Neural cell (in vitro differentiated cells): Measurements from ENCODE around the gene HMSD. TPM values are rescaled to one million over a fixed set of nuclear protein-coding genes. Genes with fewer than 3 reads are reported as not detected.

ENCODE experiments used
- H2AFZ ChIP-seq: fragments of 200-600, 300-800 bp; sonication (generic), shearing (Covaris generic); 2 replicates; pipeline ENCODE4 v1.6.0; 2014; ENCODE audit warnings: low read depth, mild to moderate bottlenecking, antibody characterized with exemption, low read length, moderate library complexity
- H3F3A ChIP-seq: fragments of 200-600 bp; shearing (Covaris generic); 2 replicates; pipeline ENCODE4 v1.6.1; 2016; ENCODE audit warnings: mild to moderate bottlenecking, moderate library complexity, mixed read lengths, antibody characterized with exemption, low read length; ENCODE audit not compliant: insufficient read depth, poor library complexity, severe bottlenecking
- H3K27ac ChIP-seq: fragments of 200-600, 300-800 bp; sonication (generic), shearing (Covaris generic); 2 replicates; pipeline ENCODE4 v1.5.1; 2014; ENCODE audit warnings: mild to moderate bottlenecking, low read length, moderate library complexity
- H3K27me3 ChIP-seq: fragments of 300-800, 200-600 bp; sonication (generic), shearing (Covaris generic); 2 replicates; pipeline ENCODE4 v1.6.0; 2014; ENCODE audit warnings: mild to moderate bottlenecking, low read depth, low read length, moderate library complexity; ENCODE audit not compliant: insufficient read depth
- H3K36me3 ChIP-seq: fragments of 300-800, 200-600 bp; sonication (generic), shearing (Covaris generic); 2 replicates; pipeline ENCODE4 v1.5.1; 2014; ENCODE audit warnings: mild to moderate bottlenecking, antibody characterized with exemption, low read length, moderate library complexity; ENCODE audit not compliant: insufficient read depth
- H3K4me2 ChIP-seq: fragments of 300-800, 200-600 bp; sonication (generic), shearing (Covaris generic); 2 replicates; pipeline ENCODE4 v1.6.0; 2014; ENCODE audit warnings: mild to moderate bottlenecking, low read length
- H3K4me3 ChIP-seq: fragments of 300-800, 200-600 bp; sonication (generic), shearing (Covaris generic); 2 replicates; pipeline ENCODE4 v1.5.1; 2014; ENCODE audit warnings: mild to moderate bottlenecking, low read length, moderate library complexity
- H3K79me2 ChIP-seq: fragments of 200-600 bp; shearing (Covaris generic); replicated peaks from 2 replicates; pipeline ENCODE4 v1.6.0; 2014; ENCODE audit warnings: mild to moderate bottlenecking, low read length, moderate library complexity; ENCODE audit not compliant: insufficient read depth
- H3K9ac ChIP-seq: fragments of 300-800, 200-600 bp; sonication (generic), shearing (Covaris generic); 2 replicates; pipeline ENCODE4 v1.6.1; 2016; ENCODE audit warnings: mild to moderate bottlenecking, low read length, mixed read lengths
- H3K9me2 ChIP-seq: fragments of 200-600 bp; shearing (Covaris generic); 2 replicates; pipeline ENCODE4 v1.6.1; 2016; ENCODE audit warnings: mild to moderate bottlenecking, low read length, mixed read lengths; ENCODE audit not compliant: insufficient read depth
- H3K9me3 ChIP-seq: fragments of 200-600, 300-800 bp; sonication (generic), shearing (Covaris generic); 2 replicates; pipeline ENCODE4 v1.6.1; 2016; ENCODE audit warnings: mild to moderate bottlenecking, mixed run types, low read length, moderate library complexity, mixed read lengths
- H4K20me1 ChIP-seq: fragments of 200-600 bp; shearing (Covaris generic); 2 replicates; pipeline ENCODE4 v1.6.1; 2016; ENCODE audit warnings: mild to moderate bottlenecking, mixed run types; ENCODE audit not compliant: insufficient read depth
- EP300 ChIP-seq: fragments of 450-650 bp; conservative IDR thresholded peaks from 2 replicates; pipeline ENCODE4 v1.6.1; 2014; ENCODE audit warnings: antibody characterized with exemption, mild to moderate bottlenecking, moderate library complexity; ENCODE audit not compliant: poor library complexity, severe bottlenecking
- EZH2 ChIP-seq: fragments of 200-600, 300-800 bp; shearing (Covaris generic), sonication (generic); IDR thresholded peaks from 2 replicates; pipeline ENCODE4 v1.6.1; 2014; ENCODE audit warnings: antibody characterized with exemption, low read length, borderline replicate concordance, mild to moderate bottlenecking; ENCODE audit not compliant: insufficient read depth, poor library complexity, severe bottlenecking
- MXI1 ChIP-seq: fragments of 450-650 bp; conservative IDR thresholded peaks from 2 replicates; pipeline ENCODE4 v1.6.1; 2014; ENCODE audit warnings: antibody characterized with exemption, mild to moderate bottlenecking; ENCODE audit not compliant: poor library complexity, severe bottlenecking
- POLR2AphosphoS5 ChIP-seq: IDR thresholded peaks from 2 replicates; pipeline ENCODE4 v1.6.1; 2012
- RAD21 ChIP-seq: fragments of 450-650 bp; conservative IDR thresholded peaks from 2 replicates; pipeline ENCODE4 v1.6.1; 2014; ENCODE audit warnings: antibody characterized with exemption, mild to moderate bottlenecking, moderate library complexity
- SMC3 ChIP-seq: fragments of 450-650 bp; conservative IDR thresholded peaks from 2 replicates; pipeline ENCODE4 v1.6.1; 2014; ENCODE audit warnings: antibody characterized with exemption, mild to moderate bottlenecking, moderate library complexity; ENCODE audit not compliant: poor library complexity
- TAF1 ChIP-seq: IDR thresholded peaks from 2 replicates; pipeline ENCODE4 v1.6.1; 2012; ENCODE audit warnings: low read depth
- polyA plus RNA-seq: library from polyadenylated mRNA; depleted of rRNA; stranded (reverse); fragments of >200 nt; gene quantifications from 2 replicates; pipeline ENCODE4 v1.2.3, GENCODE V29; 2014
- TF ChIP-seq, protein P1 (sequence below): IDR thresholded peaks from 2 replicates; pipeline ENCODE4 v1.6.1; 2012; ENCODE audit warnings: borderline replicate concordance
- TF ChIP-seq, protein P2 (sequence below): fragments of 450-650 bp; IDR thresholded peaks from 2 replicates; pipeline ENCODE4 v1.5.1; 2014; ENCODE audit warnings: antibody characterized with exemption, mild to moderate bottlenecking, moderate library complexity; ENCODE audit not compliant: poor library complexity, severe bottlenecking

HMSD gene
- polyA plus RNA-seq, 1 donor from 2014 or later, result not detected

DNA sequence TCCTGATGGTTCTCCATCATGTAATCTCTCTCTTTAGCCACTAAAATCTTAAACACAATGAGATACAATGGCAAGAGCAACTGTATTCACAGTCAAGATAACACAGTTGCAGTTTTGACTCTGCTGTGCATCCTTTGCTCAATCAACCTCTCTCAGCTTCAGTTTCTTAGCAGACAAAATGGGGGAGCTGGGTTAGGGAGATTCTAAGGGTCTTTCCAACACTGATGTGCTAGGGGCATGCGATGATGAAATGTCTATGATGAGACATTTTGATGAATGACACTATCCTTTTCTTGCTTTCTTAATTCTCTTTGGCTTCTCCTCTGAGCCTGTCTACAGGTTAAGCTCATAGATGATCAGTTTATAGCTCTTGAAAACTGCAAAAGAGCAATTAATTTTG, 40.2 kb upstream of the HMSD start:
- Histone ChIP-seq H3K36me3 (no peaks in the 10 kb centered on the region), H3K27ac (no peak overlapping the region), H3K9me2 (no peaks in the 10 kb centered on the region), H3K9ac (no peak overlapping the region), H2AFZ (no peak overlapping the region), H3K27me3 (no peaks in the 10 kb centered on the region), H4K20me1 (no peaks in the 10 kb centered on the region), H3K4me2 (no peak overlapping the region), H3K4me3 (no peak overlapping the region), H3K79me2 (no peaks in the 10 kb centered on the region), H3F3A (no peaks in the 10 kb centered on the region), H3K9me3 (no peaks in the 10 kb centered on the region)
- no peak for TF ChIP-seq POLR2AphosphoS5
- TF ChIP-seq SMC3, result no peak

DNA sequence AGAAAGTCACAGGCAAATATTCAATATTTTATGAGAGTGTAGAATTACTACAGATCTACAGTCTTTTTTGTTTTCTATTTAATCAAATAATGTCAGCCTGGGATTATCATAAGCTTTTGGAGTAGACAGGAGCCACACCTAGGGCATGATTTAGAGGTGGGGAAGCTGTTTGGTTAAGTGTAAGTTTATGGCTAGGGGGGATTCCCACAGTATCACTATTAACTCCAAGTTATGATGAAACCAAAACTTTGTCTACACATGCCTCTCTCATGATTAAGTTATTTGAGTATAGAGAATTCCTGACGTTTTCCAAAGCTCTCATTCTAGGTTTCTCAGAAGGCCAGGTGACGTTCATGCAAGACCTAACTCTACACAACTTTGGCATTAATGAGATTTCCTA, 39.2 kb upstream of the HMSD start:
- no peaks in the 10 kb centered on the region for H3K79me2 ChIP-seq
- no peak overlapping the region for H3K9ac ChIP-seq
- no peak overlapping the region for H3K4me3 ChIP-seq
- H4K20me1 ChIP-seq, result no peaks in the 10 kb centered on the region
- H2AFZ ChIP-seq, result no peak overlapping the region
- no peaks in the 10 kb centered on the region for H3F3A ChIP-seq
- no peak overlapping the region for H3K27ac ChIP-seq
- H3K9me3 ChIP-seq, result no peaks in the 10 kb centered on the region
- TF ChIP-seq SMC3 (no peak), RAD21 (no peak), POLR2AphosphoS5 (no peak), TAF1 (no peak), EZH2 (no peak), MXI1 (no peak), EP300 (no peak)
- TF ChIP-seq, protein P1, sequence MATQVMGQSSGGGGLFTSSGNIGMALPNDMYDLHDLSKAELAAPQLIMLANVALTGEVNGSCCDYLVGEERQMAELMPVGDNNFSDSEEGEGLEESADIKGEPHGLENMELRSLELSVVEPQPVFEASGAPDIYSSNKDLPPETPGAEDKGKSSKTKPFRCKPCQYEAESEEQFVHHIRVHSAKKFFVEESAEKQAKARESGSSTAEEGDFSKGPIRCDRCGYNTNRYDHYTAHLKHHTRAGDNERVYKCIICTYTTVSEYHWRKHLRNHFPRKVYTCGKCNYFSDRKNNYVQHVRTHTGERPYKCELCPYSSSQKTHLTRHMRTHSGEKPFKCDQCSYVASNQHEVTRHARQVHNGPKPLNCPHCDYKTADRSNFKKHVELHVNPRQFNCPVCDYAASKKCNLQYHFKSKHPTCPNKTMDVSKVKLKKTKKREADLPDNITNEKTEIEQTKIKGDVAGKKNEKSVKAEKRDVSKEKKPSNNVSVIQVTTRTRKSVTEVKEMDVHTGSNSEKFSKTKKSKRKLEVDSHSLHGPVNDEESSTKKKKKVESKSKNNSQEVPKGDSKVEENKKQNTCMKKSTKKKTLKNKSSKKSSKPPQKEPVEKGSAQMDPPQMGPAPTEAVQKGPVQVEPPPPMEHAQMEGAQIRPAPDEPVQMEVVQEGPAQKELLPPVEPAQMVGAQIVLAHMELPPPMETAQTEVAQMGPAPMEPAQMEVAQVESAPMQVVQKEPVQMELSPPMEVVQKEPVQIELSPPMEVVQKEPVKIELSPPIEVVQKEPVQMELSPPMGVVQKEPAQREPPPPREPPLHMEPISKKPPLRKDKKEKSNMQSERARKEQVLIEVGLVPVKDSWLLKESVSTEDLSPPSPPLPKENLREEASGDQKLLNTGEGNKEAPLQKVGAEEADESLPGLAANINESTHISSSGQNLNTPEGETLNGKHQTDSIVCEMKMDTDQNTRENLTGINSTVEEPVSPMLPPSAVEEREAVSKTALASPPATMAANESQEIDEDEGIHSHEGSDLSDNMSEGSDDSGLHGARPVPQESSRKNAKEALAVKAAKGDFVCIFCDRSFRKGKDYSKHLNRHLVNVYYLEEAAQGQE, result no peak
- TF ChIP-seq, protein P2, sequence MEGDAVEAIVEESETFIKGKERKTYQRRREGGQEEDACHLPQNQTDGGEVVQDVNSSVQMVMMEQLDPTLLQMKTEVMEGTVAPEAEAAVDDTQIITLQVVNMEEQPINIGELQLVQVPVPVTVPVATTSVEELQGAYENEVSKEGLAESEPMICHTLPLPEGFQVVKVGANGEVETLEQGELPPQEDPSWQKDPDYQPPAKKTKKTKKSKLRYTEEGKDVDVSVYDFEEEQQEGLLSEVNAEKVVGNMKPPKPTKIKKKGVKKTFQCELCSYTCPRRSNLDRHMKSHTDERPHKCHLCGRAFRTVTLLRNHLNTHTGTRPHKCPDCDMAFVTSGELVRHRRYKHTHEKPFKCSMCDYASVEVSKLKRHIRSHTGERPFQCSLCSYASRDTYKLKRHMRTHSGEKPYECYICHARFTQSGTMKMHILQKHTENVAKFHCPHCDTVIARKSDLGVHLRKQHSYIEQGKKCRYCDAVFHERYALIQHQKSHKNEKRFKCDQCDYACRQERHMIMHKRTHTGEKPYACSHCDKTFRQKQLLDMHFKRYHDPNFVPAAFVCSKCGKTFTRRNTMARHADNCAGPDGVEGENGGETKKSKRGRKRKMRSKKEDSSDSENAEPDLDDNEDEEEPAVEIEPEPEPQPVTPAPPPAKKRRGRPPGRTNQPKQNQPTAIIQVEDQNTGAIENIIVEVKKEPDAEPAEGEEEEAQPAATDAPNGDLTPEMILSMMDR, result no peak
- H3K9me2 ChIP-seq, result no peaks in the 10 kb centered on the region
- no peaks in the 10 kb centered on the region for H3K36me3 ChIP-seq
- H3K4me2 ChIP-seq, result no peak overlapping the region
- H3K27me3 ChIP-seq, result no peaks in the 10 kb centered on the region

DNA sequence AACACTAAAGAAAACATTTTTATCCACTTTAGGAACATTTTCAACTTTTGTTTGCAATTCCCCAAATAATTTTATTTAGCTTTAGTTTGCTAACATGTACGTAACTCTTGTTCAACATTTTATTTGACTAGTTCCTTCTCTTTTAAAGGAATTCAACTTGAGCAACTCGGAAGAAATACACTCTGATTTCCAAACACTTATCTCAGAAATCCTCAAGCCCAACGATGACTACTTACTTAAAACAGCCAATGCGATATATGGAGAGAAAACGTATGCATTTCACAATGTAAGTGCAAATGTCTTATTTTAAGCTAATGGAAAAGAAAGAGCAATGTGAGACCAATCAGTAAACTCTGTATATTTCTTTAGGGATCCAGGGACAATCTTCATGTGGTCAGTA, 31.3 kb upstream of the HMSD start:
- H3K27me3 ChIP-seq, result no peaks in the 10 kb centered on the region
- H3F3A ChIP-seq, result no peaks in the 10 kb centered on the region
- H3K9me2 ChIP-seq, result no peaks in the 10 kb centered on the region
- no peak overlapping the region for H3K27ac ChIP-seq
- TF ChIP-seq, protein P2, result no peak
- TF ChIP-seq POLR2AphosphoS5 (no peak), EZH2 (no peak), RAD21 (no peak), TAF1 (no peak), MXI1 (no peak)
- TF ChIP-seq, protein P1, result no peak
- no peak overlapping the region for H3K4me3 ChIP-seq
- H2AFZ ChIP-seq, result no peak overlapping the region
- H3K9me3 ChIP-seq, result no peaks in the 10 kb centered on the region
- no peak overlapping the region for H3K4me2 ChIP-seq
- no peaks in the 10 kb centered on the region for H3K79me2 ChIP-seq
- H4K20me1 ChIP-seq, result no peaks in the 10 kb centered on the region
- H3K9ac ChIP-seq, result no peak overlapping the region
- H3K36me3 ChIP-seq, result no peaks in the 10 kb centered on the region
